ENCODE measurements around the gene CEP152.

The CEP152 gene

DNA sequence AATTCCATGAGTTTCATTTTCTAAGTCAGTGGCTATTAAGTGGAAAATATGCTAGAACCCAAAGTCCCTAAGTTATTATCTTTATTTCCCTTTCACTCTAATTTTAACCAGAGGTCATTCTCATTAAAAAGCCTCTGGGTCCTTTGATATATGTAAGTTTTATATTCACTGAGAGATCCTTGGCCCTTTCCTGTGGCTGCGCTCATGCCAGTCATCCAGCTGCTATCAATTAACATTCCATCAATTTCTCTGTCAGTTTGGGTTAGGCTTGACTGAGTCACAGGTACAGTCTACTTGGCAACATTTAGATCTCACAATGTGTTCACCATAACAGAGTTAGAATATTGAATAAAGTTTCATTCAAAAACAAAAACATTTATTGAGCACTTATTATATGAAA is 107.3 kb downstream of the CEP152 start:
- no peak for DNase-seq (ENCODE audit: low spot score)

DNA sequence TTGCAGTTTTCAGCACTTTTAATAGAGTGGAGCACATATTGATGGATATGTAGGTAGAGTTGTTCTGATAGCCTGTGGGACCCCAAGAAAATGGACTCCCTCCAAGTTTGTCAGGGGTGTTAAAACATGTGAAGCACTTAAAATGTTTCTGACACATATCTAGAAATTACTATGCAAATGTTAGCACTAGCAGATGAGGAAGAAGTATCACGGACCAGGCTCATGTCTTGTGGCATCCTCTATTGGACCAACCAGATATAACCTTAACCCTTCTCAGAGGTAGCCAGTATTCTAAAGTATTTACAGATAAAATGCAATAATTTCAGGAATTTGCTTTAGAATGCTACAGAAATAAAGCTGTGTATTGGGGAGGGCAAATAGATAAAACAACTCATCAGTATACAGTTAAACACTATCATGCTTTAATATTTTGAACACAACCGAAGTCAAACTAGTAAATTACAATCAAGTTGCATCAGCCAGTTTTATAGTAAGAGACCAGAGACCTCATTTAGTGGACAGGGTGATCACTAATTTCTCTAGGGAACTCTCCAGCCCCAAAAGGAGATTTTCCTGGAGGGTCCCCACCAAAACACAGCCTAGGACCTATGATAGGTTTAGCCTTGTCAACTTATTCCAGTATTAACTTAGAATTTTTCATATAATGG is 108.2 kb downstream of the CEP152 start:
- no peak for DNase-seq (ENCODE audit: low spot score)

DNA sequence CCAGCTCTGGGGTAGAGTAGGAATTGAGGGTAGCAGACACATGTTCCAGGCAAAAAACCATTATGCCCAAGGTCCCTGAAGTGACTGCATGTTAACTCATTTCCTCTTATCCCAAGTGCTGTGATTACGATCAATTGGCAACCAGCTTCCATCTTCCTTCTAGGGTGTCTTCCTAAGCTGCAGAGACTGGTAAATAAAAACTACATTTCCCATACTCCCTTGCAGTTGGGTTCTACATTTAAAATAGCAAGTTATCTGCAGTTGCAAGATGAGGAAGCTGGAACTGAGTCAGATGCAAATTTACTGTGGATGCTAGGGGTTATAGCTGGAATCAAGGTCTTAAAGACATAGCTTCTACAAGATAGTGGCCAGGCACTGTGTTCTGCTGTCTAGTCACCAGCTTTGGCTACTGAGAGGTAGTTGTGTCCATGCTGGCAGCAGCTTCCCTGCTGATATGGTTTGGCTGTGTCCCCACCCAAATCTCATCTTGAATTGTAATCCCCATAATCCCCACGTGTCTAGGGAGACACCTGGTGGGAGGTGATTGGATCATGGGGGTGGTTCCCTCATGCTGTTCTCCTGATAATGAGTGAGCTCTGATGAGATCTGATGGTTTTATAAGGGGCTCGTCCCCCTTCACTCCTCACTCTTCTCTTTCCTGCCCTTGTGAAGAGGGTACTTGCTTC is 114.1 kb downstream of the CEP152 start:
- DNase-seq (ENCODE audit: low spot score): peak; percentile 17

DNA sequence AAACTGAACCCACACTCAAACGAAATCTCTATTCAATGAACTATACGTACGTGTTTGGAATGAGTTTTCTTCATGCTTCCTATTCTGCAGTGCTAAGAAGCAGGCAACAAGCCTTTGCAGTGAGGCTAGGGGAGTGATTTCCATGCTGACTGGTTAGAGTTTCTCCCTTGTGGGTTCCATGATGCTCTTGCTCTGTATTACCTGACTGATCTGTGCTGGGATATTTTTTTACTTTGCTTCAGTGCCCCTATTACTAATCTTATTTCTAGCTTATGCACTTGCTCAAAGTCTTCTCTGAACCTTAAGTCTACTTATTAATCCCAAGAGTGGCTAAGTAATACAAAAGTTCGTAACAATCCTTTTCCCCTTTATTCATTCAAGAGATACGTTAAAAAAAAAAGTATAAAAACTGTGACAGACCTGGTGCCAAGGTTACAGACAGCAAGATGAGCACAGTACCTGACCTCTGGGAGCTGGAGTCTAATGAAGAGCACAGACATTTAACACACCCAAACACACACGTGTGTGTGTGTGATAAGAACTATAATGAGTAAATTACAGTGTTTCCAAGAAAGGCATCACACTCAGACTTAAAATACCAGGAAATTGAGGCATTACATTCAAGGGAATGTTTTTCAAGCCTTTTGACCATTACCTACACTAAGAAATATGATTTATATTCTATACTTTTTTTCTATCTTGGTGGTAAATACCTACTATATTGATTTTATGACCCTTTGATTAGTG is 114.9 kb downstream of the CEP152 start:
- DNase-seq (ENCODE audit: low spot score): no peak

DNA sequence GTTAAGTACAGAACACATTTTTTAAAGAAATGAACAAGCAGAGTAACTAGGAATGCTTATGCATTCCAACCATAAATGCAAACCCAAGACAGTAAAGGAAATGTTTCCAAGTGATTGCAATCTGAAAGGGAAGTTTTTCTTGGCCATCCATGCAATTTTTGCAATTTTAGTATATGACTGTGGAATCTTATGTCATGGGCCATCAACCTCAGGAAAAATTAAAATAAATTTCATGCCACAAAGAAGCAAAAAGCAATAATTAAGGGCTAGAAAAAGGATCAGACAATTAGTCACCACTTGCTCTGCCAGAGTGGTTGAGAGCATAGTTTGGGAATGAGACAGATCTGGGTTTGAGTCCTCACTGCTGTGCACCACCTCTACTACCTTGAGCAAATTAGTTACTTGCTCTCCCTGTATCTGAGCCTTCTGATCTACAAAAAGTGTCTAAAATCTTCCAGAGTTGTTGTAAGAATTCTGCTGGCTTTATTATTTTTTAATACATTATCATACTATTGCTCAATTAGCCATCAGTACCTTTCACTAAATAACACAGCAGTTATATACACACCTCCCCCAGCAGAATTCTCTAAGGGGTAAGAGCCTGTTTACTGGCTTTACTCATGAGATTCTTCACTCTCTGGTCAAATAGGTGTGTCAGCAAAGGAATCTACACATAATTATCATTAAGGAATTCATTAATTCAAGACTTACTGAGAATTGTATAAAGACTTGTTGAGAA is 115.6 kb downstream of the CEP152 start:
- no peak for DNase-seq (ENCODE audit: low spot score)

DNA sequence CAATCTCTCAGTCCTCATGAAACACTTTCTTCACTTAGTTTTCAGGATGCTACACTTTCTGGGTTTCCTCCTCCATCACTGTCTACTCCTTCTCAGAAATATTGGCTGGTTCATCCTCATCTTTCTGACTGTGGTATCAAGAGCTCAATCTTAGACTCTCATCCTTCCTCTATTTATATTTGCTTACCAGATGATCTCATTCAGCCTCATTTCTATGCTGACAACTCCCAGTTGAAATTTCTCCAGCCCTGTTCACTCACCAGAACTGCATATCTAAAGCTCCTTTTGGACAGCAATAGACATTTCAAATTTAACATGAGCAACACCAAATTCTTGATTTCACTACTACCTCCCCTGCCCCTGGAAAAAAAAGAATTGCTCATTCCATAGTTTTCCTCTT is 117.4 kb downstream of the CEP152 start:
- DNase-seq (ENCODE audit: low spot score): no peak

DNA sequence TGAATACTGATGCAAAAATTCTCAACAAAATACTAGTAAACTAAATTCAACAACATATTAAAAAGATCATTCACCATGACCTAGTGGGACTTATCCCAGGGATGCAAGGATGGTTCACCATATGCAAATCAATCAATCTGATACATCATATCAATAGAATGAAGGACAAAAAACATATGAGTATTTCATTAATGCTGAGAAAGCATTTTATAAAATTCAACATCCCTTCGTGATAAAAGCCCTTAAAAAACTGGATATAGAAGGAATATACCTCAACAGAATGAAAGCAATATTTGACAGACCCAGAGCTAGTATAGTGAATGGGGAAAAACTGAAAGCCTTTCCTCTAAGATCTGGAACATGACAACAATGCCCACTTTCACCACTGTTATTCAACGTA is 122.4 kb downstream of the CEP152 start:
- no peak for DNase-seq (ENCODE audit: low spot score)
